GM19023 (cell line): ENCODE measurements around the gene NDUFAB1.
"Not testable (repeated sequence)": the region's sequence is repeated elsewhere in the genome, so short reads cannot be mapped to it uniquely, and the experiment has no call there.

ENCODE experiments used
- ATAC-seq: cut with Tn5 transposase; IDR thresholded peaks from one replicate; pipeline ENCODE4 v1.9.1; 2021; ENCODE audit warnings: mild to moderate bottlenecking, moderate library complexity; ENCODE audit not compliant: unreplicated experiment

The NDUFAB1 gene

GRCh38 chr16:23595951-23596720 is at the start of gene NDUFAB1:
NDUFAB1 (minus strand) TSS chr16:23596316; CDS start chr16:23596290, 26 bp downstream.
- peak; percentile 92 for ATAC-seq

- ATAC-seq, result no peak
These were observed 46.2 kb upstream of the NDUFAB1 start for GRCh38 chr16:23642246-23642774.

GRCh38 chr16:23640931-23641765 is 45.0 kb upstream of the NDUFAB1 start, which contains the start of the genes DCTN5 and PALB2:
DCTN5 (plus strand) TSS chr16:23641466; CDS start chr16:23641543, 77 bp downstream.
PALB2 (minus strand) TSS chr16:23641310; CDS start chr16:23641157, 153 bp downstream.
- peak; percentile 98 for ATAC-seq

GRCh38 chr16:23640615-23640930 is 44.5 kb upstream of the NDUFAB1 start:
- peak; percentile 4 for ATAC-seq

- no peak for ATAC-seq
These were observed 39.8 kb upstream of the NDUFAB1 start for GRCh38 chr16:23635958-23636357.

GRCh38 chr16:23634461-23635036 is 38.4 kb upstream of the NDUFAB1 start:
- ATAC-seq, result no peak

GRCh38 chr16:23631874-23632273 is 35.8 kb upstream of the NDUFAB1 start:
- ATAC-seq, result not testable (repeated sequence)

GRCh38 chr16:23629516-23629915 is 33.4 kb upstream of the NDUFAB1 start:
- ATAC-seq, result no peak

GRCh38 chr16:23624092-23624491 is 28.0 kb upstream of the NDUFAB1 start:
- ATAC-seq, result no peak

GRCh38 chr16:23615805-23616204 is 19.7 kb upstream of the NDUFAB1 start:
- no peak for ATAC-seq

GRCh38 chr16:23611936-23612335 is 15.8 kb upstream of the NDUFAB1 start:
- ATAC-seq, result no peak

GRCh38 chr16:23610905-23611304 is 14.8 kb upstream of the NDUFAB1 start:
- ATAC-seq, result not testable (repeated sequence)

- ATAC-seq, result no peak
These were observed 13.8 kb upstream of the NDUFAB1 start for GRCh38 chr16:23609929-23610328.

GRCh38 chr16:23608194-23608593 is 12.1 kb upstream of the NDUFAB1 start:
- no peak for ATAC-seq

GRCh38 chr16:23607726-23608125 is 11.6 kb upstream of the NDUFAB1 start:
- no peak for ATAC-seq

- ATAC-seq, result no peak
These were observed 1.1 kb upstream of the NDUFAB1 start for GRCh38 chr16:23597003-23597756.

- ATAC-seq, result no peak
These were observed 718 bp downstream of the NDUFAB1 start for GRCh38 chr16:23595246-23595950.

GRCh38 chr16:23594186-23594585 is 1.9 kb downstream of the NDUFAB1 start:
- ATAC-seq, result no peak

GRCh38 chr16:23590181-23590580 is 5.9 kb downstream of the NDUFAB1 start:
- no peak for ATAC-seq

- ATAC-seq, result no peak
These were observed 8.4 kb downstream of the NDUFAB1 start for GRCh38 chr16:23587726-23588125.
